ENCODE data around the gene KANSL2. TPM values are rescaled to one million over a fixed set of nuclear protein-coding genes. Genes with fewer than 3 reads are reported as not detected.

KANSL2 gene
- total and polyA plus RNA-seq, 2 donors (not counting 3 experiments of a cell fraction or from before 2014, with no cell fraction given): 30.5 to 35.8 TPM

GRCh38 chr12:48683534-48683933 lies 1.5 kb upstream of the KANSL2 start:
- ChIA-PET POLR2A (interaction anchor here (1.5 kb wide), 1 partner anchor 10 kb away, joined by 4 read pairs; no protein-coding TSS in a partner anchor), CTCF (no interaction called here)
- dilution Hi-C loops (cut with MboI; ENCODE audit: extremely low pct_ligation_motif_present, low sequenced_read_pairs) (no loop called here), intact Hi-C loops (cut with micrococcal nuclease) (no loop called here)
- Histone ChIP-seq H3K4me1 (ENCODE audit: control insufficient read depth, extremely low read depth, insufficient read depth, low read length) (peaks cover 27% of the 10 kb centered on the region), H3K4me3 (replicated peaks in 1 of 3; ENCODE audit: insufficient read depth in 1 of 3, low read depth in 1 of 3, low read length in 3 of 3) (no peak overlapping the region), H3K27me3 (ENCODE audit: control insufficient read depth in 2 of 2, insufficient read depth in 2 of 2, low read length in 2 of 2) (no peaks in the 10 kb centered on the region), H3K4me2 (ENCODE audit: insufficient read depth, low read length) (no peak overlapping the region), H4K20me1 (replicated peaks; ENCODE audit: control insufficient read depth, extremely low read depth, insufficient read depth, low read length) (peaks cover 4% of the 10 kb centered on the region), H3K9me3 (replicated peaks; ENCODE audit: control insufficient read depth, insufficient read depth, low read length) (no peaks in the 10 kb centered on the region), H3K79me2 (ENCODE audit: control insufficient read depth, insufficient read depth, low read length) (peaks cover 33% of the 10 kb centered on the region), H3K36me3 (ENCODE audit: control insufficient read depth in 2 of 2, extremely low read depth in 1 of 2, insufficient read depth in 2 of 2, low read length in 2 of 2) (peaks cover 3 to 4% of the 10 kb centered on the region in 2 experiments), H3K9me1 (replicated peaks; ENCODE audit: control insufficient read depth, extremely low read depth, insufficient read depth, low read length) (no peaks in the 10 kb centered on the region), H3K9ac (replicated peaks; ENCODE audit: extremely low read depth, insufficient read depth, low read length) (no peak overlapping the region), H3K27ac (ENCODE audit: insufficient read depth, low read depth, low read length) (no peak overlapping the region), H2AFZ (ENCODE audit: low read depth, low read length) (no peak overlapping the region)
- DNase-seq (ENCODE audit: low read depth, low spot score) (no peak), FAIRE-seq (no peak)
- TF ChIP-seq, protein P1, sequence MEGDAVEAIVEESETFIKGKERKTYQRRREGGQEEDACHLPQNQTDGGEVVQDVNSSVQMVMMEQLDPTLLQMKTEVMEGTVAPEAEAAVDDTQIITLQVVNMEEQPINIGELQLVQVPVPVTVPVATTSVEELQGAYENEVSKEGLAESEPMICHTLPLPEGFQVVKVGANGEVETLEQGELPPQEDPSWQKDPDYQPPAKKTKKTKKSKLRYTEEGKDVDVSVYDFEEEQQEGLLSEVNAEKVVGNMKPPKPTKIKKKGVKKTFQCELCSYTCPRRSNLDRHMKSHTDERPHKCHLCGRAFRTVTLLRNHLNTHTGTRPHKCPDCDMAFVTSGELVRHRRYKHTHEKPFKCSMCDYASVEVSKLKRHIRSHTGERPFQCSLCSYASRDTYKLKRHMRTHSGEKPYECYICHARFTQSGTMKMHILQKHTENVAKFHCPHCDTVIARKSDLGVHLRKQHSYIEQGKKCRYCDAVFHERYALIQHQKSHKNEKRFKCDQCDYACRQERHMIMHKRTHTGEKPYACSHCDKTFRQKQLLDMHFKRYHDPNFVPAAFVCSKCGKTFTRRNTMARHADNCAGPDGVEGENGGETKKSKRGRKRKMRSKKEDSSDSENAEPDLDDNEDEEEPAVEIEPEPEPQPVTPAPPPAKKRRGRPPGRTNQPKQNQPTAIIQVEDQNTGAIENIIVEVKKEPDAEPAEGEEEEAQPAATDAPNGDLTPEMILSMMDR (IDR thresholded peaks at IDR 0.05; ENCODE audit: extremely low read depth in 1 of 2, insufficient read depth in 1 of 2, low read depth in 1 of 2, low read length in 2 of 2): no peak
- no peak for TF ChIP-seq POLR2AphosphoS5 (IDR thresholded peaks at IDR 0.05; ENCODE audit: insufficient read depth, low read depth, low read length)
- TF ChIP-seq, protein P2, sequence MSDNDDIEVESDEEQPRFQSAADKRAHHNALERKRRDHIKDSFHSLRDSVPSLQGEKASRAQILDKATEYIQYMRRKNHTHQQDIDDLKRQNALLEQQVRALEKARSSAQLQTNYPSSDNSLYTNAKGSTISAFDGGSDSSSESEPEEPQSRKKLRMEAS (IDR thresholded peaks at IDR 0.05; ENCODE audit: insufficient read depth, insufficient read length): no peak
- no peak for TF ChIP-seq JUN (IDR thresholded peaks at IDR 0.05; ENCODE audit: borderline replicate concordance, insufficient read depth, insufficient read length, low read depth)
- no peak for TF ChIP-seq POLR2A (IDR thresholded peaks at IDR 0.05; ENCODE audit: low read depth, low read length)
- TF ChIP-seq FOS (IDR thresholded peaks at IDR 0.05; ENCODE audit: borderline replicate concordance, insufficient read depth, low read length): no peak
- no peak for TF ChIP-seq GATA2 (IDR thresholded peaks at IDR 0.05; ENCODE audit: insufficient read depth, insufficient read length, low read depth, low read length)
- TF ChIP-seq MYC (IDR thresholded peaks at IDR 0.05; ENCODE audit: low read depth, low read length): no peak
- TF ChIP-seq EZH2 (IDR thresholded peaks at IDR 0.05; ENCODE audit: borderline replicate concordance, low read depth, low read length, severe bottlenecking): no peak
- no TSS peak for BruUV-seq (replicated peaks)
